ENCODE data around the gene ARHGAP15.
A peak's percentile ranks its signal among the peaks of the same experiment; 100 is the strongest.

ARHGAP15 gene

GRCh38 chr2:143698888-143699570, 569.8 kb downstream of the ARHGAP15 start:
- H3K27ac ChIP-seq = no peak overlapping the region
- ChIA-PET POLR2A (ENCODE audit: low non-redundant PET) (no interaction called here), CTCF (no interaction called here)
- no peak for DNase-seq (ENCODE audit: low spot score)
- TF ChIP-seq CTCF (conservative IDR thresholded peaks at IDR 0.05; ENCODE audit: low read depth) = no peak

GRCh38 chr2:143700865-143701264, 571.6 kb downstream of the ARHGAP15 start:
- no peak for DNase-seq (ENCODE audit: low spot score)
- CTCF ChIA-PET = no interaction called here

DNA sequence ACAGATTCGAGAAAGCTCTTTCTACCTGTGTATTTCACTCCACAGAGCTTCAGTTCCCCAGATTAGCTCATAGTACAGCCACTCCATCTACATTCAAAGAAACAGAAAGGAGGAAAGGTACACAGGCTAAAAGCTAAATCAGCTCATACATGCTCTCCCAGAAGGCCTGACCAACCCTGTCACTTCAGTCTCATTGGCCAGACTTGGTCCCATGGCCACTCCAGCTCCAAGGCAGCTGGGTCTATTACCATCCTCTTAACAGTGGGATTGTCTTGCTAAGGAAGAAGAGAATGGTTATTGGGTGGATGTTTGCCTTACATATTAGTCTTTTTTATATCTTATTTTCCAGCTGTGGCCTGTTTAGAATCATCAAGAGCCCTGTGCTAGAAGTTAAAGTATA, 572.6 kb downstream of the ARHGAP15 start:
- ChIA-PET POLR2A (ENCODE audit: low non-redundant PET) (no interaction called here), CTCF (interaction anchor here (0.5 kb wide), 1 partner anchor 454 kb away, joined by 3 read pairs; no protein-coding TSS in a partner anchor)
- DNase-seq (ENCODE audit: low spot score) = no peak
- TF ChIP-seq CTCF (conservative IDR thresholded peaks at IDR 0.05; ENCODE audit: low read depth) = no peak
- no peak overlapping the region for H3K27ac ChIP-seq

More at GRCh38 chr2:143700865-143701264, 571.6 kb downstream of the ARHGAP15 start:
- no peak overlapping the region for H3K27ac ChIP-seq
- no peak for TF ChIP-seq CTCF (conservative IDR thresholded peaks at IDR 0.05; ENCODE audit: low read depth)
- POLR2A ChIA-PET (ENCODE audit: low non-redundant PET) = no interaction called here

DNA sequence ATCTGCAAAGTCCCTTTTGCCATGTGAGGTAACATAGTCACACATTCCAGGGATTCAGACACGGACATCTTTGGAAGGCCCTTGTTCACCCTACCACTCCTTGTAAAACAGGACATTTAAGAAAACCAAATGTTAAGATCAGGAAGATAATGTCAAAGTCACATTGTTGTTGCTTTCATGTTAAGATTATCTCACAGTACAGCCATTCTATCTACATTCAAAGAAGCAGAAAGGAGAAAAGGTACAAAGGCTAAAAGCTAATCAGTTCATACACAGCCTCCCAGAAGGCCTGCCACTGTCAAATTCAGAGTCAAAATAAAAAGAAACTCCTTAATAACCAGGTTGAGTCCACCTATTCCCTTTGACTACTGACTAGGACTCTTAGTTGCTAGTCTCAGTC, 573.7 kb downstream of the ARHGAP15 start:
- no peak for TF ChIP-seq CTCF (conservative IDR thresholded peaks at IDR 0.05; ENCODE audit: low read depth)
- CTCF ChIA-PET = no interaction called here
- H3K27ac ChIP-seq = no peak overlapping the region
- POLR2A ChIA-PET (ENCODE audit: low non-redundant PET) = no interaction called here
- DNase-seq (ENCODE audit: low spot score) = no peak

- no peak for DNase-seq (ENCODE audit: low spot score)
- ChIA-PET CTCF (no interaction called here), POLR2A (ENCODE audit: low non-redundant PET) (no interaction called here)
- H3K27ac ChIP-seq = no peak overlapping the region
- no peak for TF ChIP-seq CTCF (conservative IDR thresholded peaks at IDR 0.05; ENCODE audit: low read depth)
Measured at GRCh38 chr2:143704451-143705106, 575.4 kb downstream of the ARHGAP15 start.

DNA sequence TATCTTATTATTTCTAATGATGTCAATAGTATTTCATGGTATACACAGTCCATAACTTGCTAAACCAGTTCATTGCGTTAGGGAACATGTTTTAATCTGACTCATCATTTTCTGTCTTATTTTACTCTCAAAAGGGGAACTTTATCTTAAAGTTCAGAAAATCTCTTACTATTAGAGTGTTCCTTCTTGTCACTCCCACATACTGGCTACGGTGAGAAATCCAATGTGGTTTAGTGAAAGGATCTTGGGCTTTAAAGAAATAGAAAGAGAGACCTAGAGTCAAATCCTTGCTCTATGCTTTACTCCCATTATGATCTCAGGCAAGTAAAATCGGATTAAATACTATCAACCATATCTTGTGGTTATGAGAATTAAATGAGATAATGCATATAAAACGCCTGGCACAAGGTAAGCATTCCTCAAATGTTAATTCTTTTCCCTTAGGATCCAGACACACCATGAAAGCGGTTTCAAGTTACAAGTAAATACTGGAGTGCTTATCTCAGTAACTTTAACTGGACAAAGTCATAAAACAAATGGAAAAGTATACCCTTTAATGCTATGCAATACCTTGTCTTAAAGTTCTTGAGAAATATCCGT, 576.0 kb downstream of the ARHGAP15 start:
- no peak for TF ChIP-seq CTCF (conservative IDR thresholded peaks at IDR 0.05; ENCODE audit: low read depth)
- POLR2A ChIA-PET (ENCODE audit: low non-redundant PET) = no interaction called here
- DNase-seq (ENCODE audit: low spot score) = peak; percentile 20
- H3K27ac ChIP-seq = no peak overlapping the region
- CTCF ChIA-PET = no interaction called here

Measured in RWPE1 (cell line).